T-helper 2 cell treated with Interferon-gamma antibody and Interleukin-4, amounts not matched to agents 5 μg/mL and 100 μg/mL, for 36 hours (primary cell): ENCODE measurements around the gene KIF1A.

ENCODE experiments used
- DNase-seq: peaks from one replicate; pipeline ENCODE4 v3.0.0; 2021; ENCODE audit warnings: low spot score
- H3K27ac Mint-ChIP-seq: one replicate; pipeline ENCODE4 v1.8.0; 2021; ENCODE audit warnings: mild to moderate bottlenecking, mixed read lengths
- H3K27me3 Mint-ChIP-seq: one replicate; pipeline ENCODE4 v1.8.0; 2021; ENCODE audit warnings: low read depth, mixed read lengths
- H3K36me3 Mint-ChIP-seq: one replicate; pipeline ENCODE4 v1.8.0; 2021; ENCODE audit warnings: low read depth, mixed read lengths
- H3K4me1 Mint-ChIP-seq: one replicate; pipeline ENCODE4 v1.8.0; 2021; ENCODE audit warnings: low read depth, mixed read lengths
- H3K4me3 Mint-ChIP-seq: one replicate; pipeline ENCODE4 v1.8.0; 2022; ENCODE audit warnings: mild to moderate bottlenecking, moderate library complexity, mixed read lengths
- H3K9me3 Mint-ChIP-seq: one replicate; pipeline ENCODE4 v1.8.0; 2021; ENCODE audit warnings: mixed read lengths

Gene KIF1A

GRCh38 chr2:240775905-240776304, 44.1 kb downstream of the KIF1A start:
- Mint-ChIP-seq H3K4me1 (no peaks in the 10 kb centered on the region), H3K4me3 (no peak overlapping the region), H3K27ac (no peak overlapping the region), H3K9me3 (no peaks in the 10 kb centered on the region), H3K36me3 (no peaks in the 10 kb centered on the region), H3K27me3 (no peaks in the 10 kb centered on the region)
- DNase-seq, result no peak

GRCh38 chr2:240774856-240775255, 45.2 kb downstream of the KIF1A start:
- no peak for DNase-seq
- Mint-ChIP-seq H3K36me3 (no peaks in the 10 kb centered on the region), H3K9me3 (no peaks in the 10 kb centered on the region), H3K27me3 (no peaks in the 10 kb centered on the region), H3K27ac (no peak overlapping the region), H3K4me3 (no peak overlapping the region), H3K4me1 (no peaks in the 10 kb centered on the region)

- Mint-ChIP-seq H3K27ac (no peak overlapping the region), H3K4me1 (no peaks in the 10 kb centered on the region), H3K36me3 (no peaks in the 10 kb centered on the region), H3K9me3 (no peaks in the 10 kb centered on the region), H3K27me3 (no peaks in the 10 kb centered on the region), H3K4me3 (no peak overlapping the region)
- DNase-seq, result no peak
Observed at GRCh38 chr2:240769096-240769495, 50.9 kb downstream of the KIF1A start.

GRCh38 chr2:240768216-240768615, 51.8 kb downstream of the KIF1A start:
- H3K27me3 Mint-ChIP-seq, result no peaks in the 10 kb centered on the region
- no peaks in the 10 kb centered on the region for H3K4me1 Mint-ChIP-seq
- H3K27ac Mint-ChIP-seq, result no peak overlapping the region
- no peak for DNase-seq
- H3K36me3 Mint-ChIP-seq, result no peaks in the 10 kb centered on the region
- H3K9me3 Mint-ChIP-seq, result no peaks in the 10 kb centered on the region
- H3K4me3 Mint-ChIP-seq, result no peak overlapping the region

GRCh38 chr2:240767341-240767740, 52.7 kb downstream of the KIF1A start:
- Mint-ChIP-seq H3K4me3 (no peak overlapping the region), H3K27me3 (no peaks in the 10 kb centered on the region), H3K27ac (no peak overlapping the region), H3K4me1 (no peaks in the 10 kb centered on the region), H3K36me3 (no peaks in the 10 kb centered on the region), H3K9me3 (no peaks in the 10 kb centered on the region)
- DNase-seq, result no peak

GRCh38 chr2:240766072-240766471, 53.9 kb downstream of the KIF1A start:
- Mint-ChIP-seq H3K36me3 (no peaks in the 10 kb centered on the region), H3K4me1 (no peaks in the 10 kb centered on the region), H3K9me3 (no peaks in the 10 kb centered on the region), H3K4me3 (no peak overlapping the region), H3K27me3 (no peaks in the 10 kb centered on the region), H3K27ac (no peak overlapping the region)
- no peak for DNase-seq

GRCh38 chr2:240765007-240765406, 55.0 kb downstream of the KIF1A start:
- DNase-seq, result no peak
- Mint-ChIP-seq H3K27ac (no peak overlapping the region), H3K27me3 (no peaks in the 10 kb centered on the region), H3K36me3 (no peaks in the 10 kb centered on the region), H3K9me3 (no peaks in the 10 kb centered on the region), H3K4me3 (no peak overlapping the region), H3K4me1 (no peaks in the 10 kb centered on the region)

GRCh38 chr2:240764605-240765004, 55.4 kb downstream of the KIF1A start:
- Mint-ChIP-seq H3K36me3 (no peaks in the 10 kb centered on the region), H3K27me3 (no peaks in the 10 kb centered on the region), H3K4me3 (no peak overlapping the region), H3K27ac (no peak overlapping the region), H3K9me3 (no peaks in the 10 kb centered on the region), H3K4me1 (no peaks in the 10 kb centered on the region)
- DNase-seq, result no peak

- Mint-ChIP-seq H3K27me3 (no peaks in the 10 kb centered on the region), H3K36me3 (no peaks in the 10 kb centered on the region), H3K4me3 (no peak overlapping the region), H3K4me1 (no peaks in the 10 kb centered on the region), H3K27ac (no peak overlapping the region), H3K9me3 (no peaks in the 10 kb centered on the region)
- no peak for DNase-seq
Observed at GRCh38 chr2:240762971-240763370, 57.0 kb downstream of the KIF1A start.

- no peak overlapping the region for H3K27ac Mint-ChIP-seq
- no peak for DNase-seq
- H3K4me1 Mint-ChIP-seq, result no peaks in the 10 kb centered on the region
- H3K9me3 Mint-ChIP-seq, result no peaks in the 10 kb centered on the region
- no peaks in the 10 kb centered on the region for H3K27me3 Mint-ChIP-seq
- no peaks in the 10 kb centered on the region for H3K36me3 Mint-ChIP-seq
- H3K4me3 Mint-ChIP-seq, result no peak overlapping the region
Observed at GRCh38 chr2:240762249-240762648, 57.8 kb downstream of the KIF1A start.

- Mint-ChIP-seq H3K27me3 (no peaks in the 10 kb centered on the region), H3K9me3 (no peaks in the 10 kb centered on the region), H3K27ac (no peak overlapping the region), H3K36me3 (no peaks in the 10 kb centered on the region), H3K4me1 (no peaks in the 10 kb centered on the region), H3K4me3 (no peak overlapping the region)
- no peak for DNase-seq
Observed at GRCh38 chr2:240760576-240761246, 59.3 kb downstream of the KIF1A start.

GRCh38 chr2:240760121-240760520, 59.9 kb downstream of the KIF1A start:
- H3K9me3 Mint-ChIP-seq, result no peaks in the 10 kb centered on the region
- no peaks in the 10 kb centered on the region for H3K4me1 Mint-ChIP-seq
- DNase-seq, result no peak
- no peak overlapping the region for H3K4me3 Mint-ChIP-seq
- no peak overlapping the region for H3K27ac Mint-ChIP-seq
- no peaks in the 10 kb centered on the region for H3K27me3 Mint-ChIP-seq
- no peaks in the 10 kb centered on the region for H3K36me3 Mint-ChIP-seq

- no peaks in the 10 kb centered on the region for H3K4me1 Mint-ChIP-seq
- no peaks in the 10 kb centered on the region for H3K36me3 Mint-ChIP-seq
- peak; percentile 66 for DNase-seq
- no peaks in the 10 kb centered on the region for H3K27me3 Mint-ChIP-seq
- H3K4me3 Mint-ChIP-seq, result no peak overlapping the region
- H3K9me3 Mint-ChIP-seq, result no peaks in the 10 kb centered on the region
- no peak overlapping the region for H3K27ac Mint-ChIP-seq
Observed at GRCh38 chr2:240759459-240759858, 60.6 kb downstream of the KIF1A start.

GRCh38 chr2:240757086-240757614, 62.9 kb downstream of the KIF1A start:
- Mint-ChIP-seq H3K9me3 (no peaks in the 10 kb centered on the region), H3K4me1 (no peaks in the 10 kb centered on the region), H3K27me3 (no peaks in the 10 kb centered on the region), H3K27ac (no peak overlapping the region), H3K4me3 (no peak overlapping the region), H3K36me3 (no peaks in the 10 kb centered on the region)
- no peak for DNase-seq

GRCh38 chr2:240752209-240752608, 67.8 kb downstream of the KIF1A start:
- Mint-ChIP-seq H3K27ac (no peak overlapping the region), H3K9me3 (no peaks in the 10 kb centered on the region), H3K36me3 (no peaks in the 10 kb centered on the region), H3K27me3 (no peaks in the 10 kb centered on the region), H3K4me1 (no peaks in the 10 kb centered on the region), H3K4me3 (no peak overlapping the region)
- DNase-seq, result no peak
